Measurements from ENCODE around the gene CDH1. TPM values are rescaled to one million over a fixed set of nuclear protein-coding genes. Genes with fewer than 3 reads are reported as not detected.
A peak's percentile ranks its signal among the peaks of the same experiment; 100 is the strongest.
"Not testable (repeated sequence)": the region's sequence is repeated elsewhere in the genome, so short reads cannot be mapped to it uniquely, and the experiment has no call there.

CDH1 gene
- total RNA-seq, 1 donor from 2014 or later = 31.4 TPM

- no peak for DNase-seq (ENCODE audit: low read depth)
Measured at GRCh38 chr16:68790944-68791343, 53.9 kb downstream of the CDH1 start.

GRCh38 chr16:68792465-68793324 is 55.6 kb downstream of the CDH1 start:
- peak; percentile 74 for DNase-seq (ENCODE audit: low read depth)

GRCh38 chr16:68793401-68793857 is 56.3 kb downstream of the CDH1 start:
- DNase-seq (ENCODE audit: low read depth) = no peak

- no peak for DNase-seq (ENCODE audit: low read depth)
Measured at GRCh38 chr16:68798398-68798797, 61.3 kb downstream of the CDH1 start.

GRCh38 chr16:68800257-68800875 is 63.3 kb downstream of the CDH1 start:
- peak; percentile 71 for DNase-seq (ENCODE audit: low read depth)

- no peak for DNase-seq (ENCODE audit: low read depth)
Measured at GRCh38 chr16:68802190-68802589, 65.1 kb downstream of the CDH1 start.

GRCh38 chr16:68806422-68806821 is 69.3 kb downstream of the CDH1 start:
- no peak for DNase-seq (ENCODE audit: low read depth)

GRCh38 chr16:68806981-68807380 is 69.9 kb downstream of the CDH1 start:
- DNase-seq (ENCODE audit: low read depth) = no peak

GRCh38 chr16:68814516-68814915 is 77.4 kb downstream of the CDH1 start:
- DNase-seq (ENCODE audit: low read depth) = no peak

- peak; percentile 83 for DNase-seq (ENCODE audit: low read depth)
Measured at GRCh38 chr16:68823401-68824135, 86.5 kb downstream of the CDH1 start.

GRCh38 chr16:68825427-68825826 is 88.3 kb downstream of the CDH1 start:
- DNase-seq (ENCODE audit: low read depth) = no peak

- DNase-seq (ENCODE audit: low read depth) = no peak
Measured at GRCh38 chr16:68826652-68827051, 89.6 kb downstream of the CDH1 start.

GRCh38 chr16:68833251-68833650 is 96.2 kb downstream of the CDH1 start:
- DNase-seq (ENCODE audit: low read depth) = no peak

GRCh38 chr16:68834550-68834949 is 97.5 kb downstream of the CDH1 start:
- peak; percentile 15 for DNase-seq (ENCODE audit: low read depth)

GRCh38 chr16:68835970-68836369 is 98.9 kb downstream of the CDH1 start:
- no peak for DNase-seq (ENCODE audit: low read depth)

GRCh38 chr16:68839831-68840230 is 102.7 kb downstream of the CDH1 start:
- DNase-seq (ENCODE audit: low read depth) = no peak

- not testable (repeated sequence) for DNase-seq (ENCODE audit: low read depth)
Measured at GRCh38 chr16:68842964-68843481, 105.9 kb downstream of the CDH1 start.

- peak; percentile 40 for DNase-seq (ENCODE audit: low read depth)
Measured at GRCh38 chr16:68843482-68844210, 106.6 kb downstream of the CDH1 start, which contains the start of gene TANGO6. Gene TANGO6 (plus strand): TSS chr16:68843531. CDS start chr16:68843618, 87 bp downstream.

GRCh38 chr16:68844211-68844564 is 107.1 kb downstream of the CDH1 start:
- DNase-seq (ENCODE audit: low read depth) = no peak

- DNase-seq (ENCODE audit: low read depth) = no peak
Measured at GRCh38 chr16:68848786-68849185, 111.7 kb downstream of the CDH1 start.

GRCh38 chr16:68850481-68850880 is 113.4 kb downstream of the CDH1 start:
- DNase-seq (ENCODE audit: low read depth) = no peak

All from renal cortical epithelial cell (primary cell).